HCT116 (cell line): Measurements from ENCODE around the gene WFDC12. TPM values are rescaled to one million over a fixed set of nuclear protein-coding genes. Genes with fewer than 3 reads are reported as not detected.
A peak's percentile ranks its signal among the peaks of the same experiment; 100 is the strongest.

ENCODE experiments used
- ATAC-seq: fragments of 200-7000 bp; cut with Tn5 transposase; 2 replicates; pipeline ENCODE4 v1.9.1; 2020; ENCODE audit warnings: mild to moderate bottlenecking, moderate library complexity
- BruUV-seq: library from RNA; stranded (reverse); fragments of 400-500 nt; replicated peaks from 2 replicates; lab custom pipeline; 2021; lab: Mats Ljungman, UMichigan
- CTCF ChIA-PET: fragments of 300-600 bp; sonication (Branson Sonifier 250); formaldehyde crosslinking; loops from one replicate; lab custom pipeline; 2021; ENCODE audit warnings: antibody characterized with exemption; lab: Charles Lee
- POLR2A ChIA-PET: fragments of 300-600, 350-600 bp; sonication (Branson Sonifier 250); formaldehyde crosslinking; loops from one replicate; lab custom pipeline; 2021; ENCODE audit warnings: antibody characterized with exemption; lab: Charles Lee
- RAD21 ChIA-PET, 2 experiments: fragments of 300-600 bp; sonication (Branson Sonifier 250); formaldehyde crosslinking; loops; one replicate each; lab custom pipeline; 2023; ENCODE audit warnings: low total read pairs in 2 of 2; ENCODE audit not compliant: uncharacterized antibody in 2 of 2, unreplicated experiment in 2 of 2, low non-redundant PET in 1 of 2; lab: Charles Lee
- DNase-seq: peaks from one replicate; pipeline ENCODE4 v3.0.0-alpha.2; 2010; ENCODE audit warnings: low read depth, low spot score
- H2AFZ ChIP-seq: fragments of 200-600 bp; shearing (Covaris generic), sonication (generic); 2 replicates; pipeline ENCODE4 v1.6.1; 2017; ENCODE audit warnings: low read depth, mixed run types, mixed read lengths, antibody characterized with exemption, low read length; ENCODE audit not compliant: poor library complexity, severe bottlenecking
- H3K27ac ChIP-seq: 2 replicates; pipeline ENCODE4 v1.5.1; 2012; ENCODE audit warnings: low read depth, low read length
- H3K27me3 ChIP-seq: fragments of 200-600 bp; sonication (generic); 2 replicates; pipeline ENCODE4 v1.6.1; 2016; ENCODE audit warnings: mixed run types, low read length, mixed read lengths; ENCODE audit not compliant: insufficient read depth
- H3K36me3 ChIP-seq, 2 experiments: fragments of 200-500 bp in 1 of 2; fragments of 200-600 bp in 1 of 2; sonication (Bioruptor generic) in 1 of 2; sonication (generic) in 1 of 2; 2 replicates each; pipeline versions ENCODE4 v1.5.1 to v1.6.1; 2014 to 2016; ENCODE audit warnings: low read length in 2 of 2, inconsistent platforms in 1 of 2, mixed read lengths in 1 of 2, mixed run types in 1 of 2; ENCODE audit not compliant: insufficient read depth in 2 of 2, control insufficient read depth in 1 of 2
- H3K4me1 ChIP-seq, 2 experiments: fragments of 200-600 bp in 1 of 2; sonication (generic) in 1 of 2; 2 replicates each; pipeline versions ENCODE4 v1.5.1 to v1.6.1; 2012 to 2017; ENCODE audit warnings: low read length in 2 of 2, inconsistent platforms in 1 of 2, mild to moderate bottlenecking in 1 of 2, mixed read lengths in 1 of 2, mixed run types in 1 of 2, moderate library complexity in 1 of 2; ENCODE audit not compliant: insufficient read depth in 2 of 2, control insufficient read depth in 1 of 2
- H3K4me2 ChIP-seq: fragments of 200-600 bp; sonication (generic); 2 replicates; pipeline ENCODE4 v1.6.1; 2017; ENCODE audit warnings: mixed run types, low read length, mixed read lengths
- H3K4me3 ChIP-seq, 2 experiments: fragments of 200-600 bp in 1 of 2; sonication (generic) in 1 of 2; replicated peaks in 1 of 2; 2 replicates each; pipeline ENCODE4 v1.5.1; 2011 to 2016; ENCODE audit warnings: low read length in 2 of 2, control low read depth in 1 of 2, low read depth in 1 of 2, mild to moderate bottlenecking in 1 of 2, mixed read lengths in 1 of 2, mixed run types in 1 of 2
- H3K79me2 ChIP-seq: fragments of 200-600 bp; sonication (generic); 2 replicates; pipeline ENCODE4 v1.6.1; 2017; ENCODE audit warnings: mild to moderate bottlenecking, mixed run types, low read length, moderate library complexity, mixed read lengths; ENCODE audit not compliant: insufficient read depth
- H3K9ac ChIP-seq: fragments of 200-600 bp; sonication (generic); 2 replicates; pipeline ENCODE4 v1.6.1; 2016; ENCODE audit warnings: low read length, mixed read lengths
- H3K9me2 ChIP-seq: fragments of 200-600 bp; sonication (generic), shearing (Covaris generic); 2 replicates; pipeline ENCODE4 v1.6.1; 2017; ENCODE audit warnings: mixed run types, mild to moderate bottlenecking, moderate library complexity; ENCODE audit not compliant: insufficient read depth
- H3K9me3 ChIP-seq, 2 experiments: fragments of 200-500 bp in 1 of 2; fragments of 200-600 bp in 1 of 2; sonication (Bioruptor generic) in 1 of 2; sonication (generic) in 1 of 2; 2 replicates each; pipeline ENCODE4 v1.6.1; 2014 to 2017; ENCODE audit warnings: low read length in 2 of 2, mixed read lengths in 2 of 2, inconsistent platforms in 1 of 2, low read depth in 1 of 2, mild to moderate bottlenecking in 1 of 2, mixed run types in 1 of 2, moderate library complexity in 1 of 2; ENCODE audit not compliant: control insufficient read depth in 1 of 2, insufficient read depth in 1 of 2
- H4K20me1 ChIP-seq: fragments of 200-600 bp; sonication (generic), shearing (Covaris generic); 2 replicates; pipeline ENCODE4 v1.6.1; 2017; ENCODE audit warnings: mixed run types, mild to moderate bottlenecking, moderate library complexity; ENCODE audit not compliant: insufficient read depth
- ATF3 ChIP-seq: IDR thresholded peaks from 2 replicates; pipeline ENCODE4 v1.6.1; 2012
- CEBPB ChIP-seq: IDR thresholded peaks from 2 replicates; pipeline ENCODE4 v1.6.1; 2012; ENCODE audit warnings: low read depth
- CTCF ChIP-seq, 3 experiments: fragments of 200-600 bp in 1 of 3; sonication (generic) in 1 of 3; IDR thresholded peaks in 2 of 3; conservative IDR thresholded peaks in 1 of 3; 2 replicates each; pipeline ENCODE4 v1.5.1; 2012 to 2017; ENCODE audit warnings: low read depth in 2 of 3, low read length in 2 of 3, antibody characterized with exemption in 1 of 3, borderline replicate concordance in 1 of 3, control low read depth in 1 of 3, mild to moderate bottlenecking in 1 of 3, mixed read lengths in 1 of 3, mixed run types in 1 of 3, moderate library complexity in 1 of 3; ENCODE audit not compliant: insufficient read depth in 1 of 3
- EGR1 ChIP-seq: IDR thresholded peaks from 2 replicates; pipeline ENCODE4 v1.6.1; 2012; ENCODE audit warnings: low read depth
- EZH2 ChIP-seq: fragments of 200-600 bp; sonication (generic); IDR thresholded peaks from 2 replicates; pipeline ENCODE4 v1.6.1; 2017; ENCODE audit warnings: antibody characterized with exemption, mixed run types
- POLR2AphosphoS5 ChIP-seq: IDR thresholded peaks from 2 replicates; pipeline ENCODE4 v1.6.1; 2011; ENCODE audit warnings: mild to moderate bottlenecking, low read depth, low read length, moderate library complexity
- RAD21 ChIP-seq: IDR thresholded peaks from 2 replicates; pipeline ENCODE4 v1.6.1; 2012; ENCODE audit warnings: low read depth, mild to moderate bottlenecking
- REST ChIP-seq: IDR thresholded peaks from 2 replicates; pipeline ENCODE4 v1.6.1; 2012; ENCODE audit warnings: low read depth
- SIN3A ChIP-seq: IDR thresholded peaks from 2 replicates; pipeline ENCODE4 v1.6.1; 2012; ENCODE audit warnings: low read depth
- TCF7L2 ChIP-seq: IDR thresholded peaks from 2 replicates; pipeline ENCODE4 v1.7.0; 2011; ENCODE audit warnings: borderline replicate concordance, inconsistent platforms; ENCODE audit not compliant: insufficient read depth, insufficient read length; ENCODE audit errors: extremely low read depth
- YY1 ChIP-seq: IDR thresholded peaks from 2 replicates; pipeline ENCODE4 v1.6.1; 2011; ENCODE audit warnings: low read length, low read depth, moderate library complexity, mild to moderate bottlenecking; ENCODE audit not compliant: insufficient replicate concordance; ENCODE audit errors: extremely low read depth
- ZFX ChIP-seq: fragments of 450-650 bp; IDR thresholded peaks from 2 replicates; pipeline ENCODE4 v1.6.1; 2017
- ZNF274 ChIP-seq: fragments of 200-500 bp; sonication (Bioruptor generic); IDR thresholded peaks from 2 replicates; pipeline ENCODE4 v1.6.1; 2014; ENCODE audit warnings: mild to moderate bottlenecking, low read depth, low read length, inconsistent platforms
- intact Hi-C: fragments of 100-400 bp; cut with micrococcal nuclease; formaldehyde crosslinking; loops from 2 replicates; pipeline ENCODE4 v1.10.0; 2022
- total RNA-seq: library from RNA; stranded (reverse); gene quantifications from one replicate; pipeline ENCODE4 v1.2.1, GENCODE V29; 2021; ENCODE audit not compliant: unreplicated experiment

Gene WFDC12
- total RNA-seq, 1 experiment from 2014 or later: not detected

GRCh38 chr20:45154183-45154582, 29.9 kb upstream of the WFDC12 start:
- TF ChIP-seq REST (no peak), RAD21 (peak; percentile 29; the same call in 1 of the 2 replicates), EGR1 (no peak)
- no peaks in the 10 kb centered on the region for H3K36me3 ChIP-seq
- no TSS peak for BruUV-seq

GRCh38 chr20:45153752-45154151, 29.5 kb upstream of the WFDC12 start:
- ChIA-PET RAD21 (no interaction called here), POLR2A (no interaction called here), CTCF (no interaction called here)
- H2AFZ ChIP-seq: no peak overlapping the region
- intact Hi-C loops: no loop called here
- H3K4me3 ChIP-seq: no peak overlapping the region
- no peaks in the 10 kb centered on the region for H3K79me2 ChIP-seq
- peaks cover 0 to 7% of the 10 kb centered on the region in 2 experiments; a peak in 1 of 4 replicates for H3K4me1 ChIP-seq
- H3K4me2 ChIP-seq: no peak overlapping the region
- H3K9me3 ChIP-seq: no peaks in the 10 kb centered on the region
- H3K9ac ChIP-seq: no peak overlapping the region
- DNase-seq (no peak), ATAC-seq (no peak)
- no peaks in the 10 kb centered on the region for H4K20me1 ChIP-seq
- no TSS peak for BruUV-seq
- H3K27ac ChIP-seq: no peak overlapping the region
- peaks cover 8% of the 10 kb centered on the region; the same call in 1 of the 2 replicates for H3K27me3 ChIP-seq
- no peaks in the 10 kb centered on the region for H3K36me3 ChIP-seq
- H3K9me2 ChIP-seq: no peaks in the 10 kb centered on the region
- TF ChIP-seq POLR2AphosphoS5 (no peak), ZNF274 (no peak), CEBPB (no peak), SIN3A (no peak), ZFX (no peak), RAD21 (no peak), ATF3 (no peak), CTCF (IDR thresholded peaks at IDR 0.05 in 2 of 3, conservative IDR thresholded peaks at IDR 0.05 in 1 of 3; ENCODE audit: borderline replicate concordance in 1 of 3, insufficient read depth in 1 of 3, low read depth in 2 of 3, low read length in 2 of 3) (no peak), TCF7L2 (no peak), YY1 (no peak), EZH2 (no peak)

More at GRCh38 chr20:45154183-45154582, 29.9 kb upstream of the WFDC12 start:
- ChIA-PET POLR2A (no interaction called here), CTCF (no interaction called here), RAD21 (no interaction called here)
- H3K27ac ChIP-seq: no peak overlapping the region
- DNase-seq (no peak), ATAC-seq (no peak)
- H3K4me1 ChIP-seq: peaks cover 0 to 7% of the 10 kb centered on the region in 2 experiments; a peak in 1 of 4 replicates
- no peak overlapping the region for H3K4me3 ChIP-seq
- intact Hi-C loops: no loop called here
- H3K27me3 ChIP-seq: peaks cover 4% of the 10 kb centered on the region; the same call in 1 of the 2 replicates
- H2AFZ ChIP-seq: no peak overlapping the region
- H4K20me1 ChIP-seq: no peaks in the 10 kb centered on the region
- H3K79me2 ChIP-seq: no peaks in the 10 kb centered on the region
- H3K4me2 ChIP-seq: no peak overlapping the region
- peaks cover 0 to 4% of the 10 kb centered on the region in 2 experiments; a peak in 1 of 4 replicates for H3K9me3 ChIP-seq
- no peaks in the 10 kb centered on the region for H3K9me2 ChIP-seq
- no peak overlapping the region for H3K9ac ChIP-seq
